Stimulated activated CD8-positive, alpha-beta memory T cell treated with anti-CD3 and anti-CD28 coated beads, Interleukin-12 subunit alpha, Interleukin-12 subunit beta, amount 100 ng/mL, for 24 hours (primary cell): ENCODE data around the gene ZFHX2.

Experiments
- DNase-seq: peaks from one replicate; pipeline ENCODE4 v3.0.0-alpha.2; 2020; ENCODE audit errors: extremely low read depth

The ZFHX2 gene

DNA sequence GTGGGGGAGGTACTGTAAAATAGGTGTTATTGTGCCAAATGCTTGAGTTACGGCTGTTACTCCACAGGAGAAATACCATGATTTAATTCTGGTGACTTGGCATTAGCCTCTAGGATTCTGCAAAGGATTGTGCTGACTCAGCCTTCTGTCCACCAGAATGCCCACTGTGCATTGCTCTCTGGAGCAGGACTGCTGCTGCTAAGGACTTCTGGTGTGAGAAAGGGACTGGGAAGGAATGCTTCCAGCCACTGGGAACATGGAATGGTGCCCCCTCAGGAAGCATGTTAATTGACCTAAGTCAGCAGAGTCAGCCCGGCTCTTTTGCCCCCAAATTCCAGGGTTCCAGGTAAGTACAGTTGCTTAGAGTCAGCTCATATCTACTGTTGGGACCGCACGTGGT, 32.9 kb downstream of the ZFHX2 start:
- no peak for DNase-seq

DNA sequence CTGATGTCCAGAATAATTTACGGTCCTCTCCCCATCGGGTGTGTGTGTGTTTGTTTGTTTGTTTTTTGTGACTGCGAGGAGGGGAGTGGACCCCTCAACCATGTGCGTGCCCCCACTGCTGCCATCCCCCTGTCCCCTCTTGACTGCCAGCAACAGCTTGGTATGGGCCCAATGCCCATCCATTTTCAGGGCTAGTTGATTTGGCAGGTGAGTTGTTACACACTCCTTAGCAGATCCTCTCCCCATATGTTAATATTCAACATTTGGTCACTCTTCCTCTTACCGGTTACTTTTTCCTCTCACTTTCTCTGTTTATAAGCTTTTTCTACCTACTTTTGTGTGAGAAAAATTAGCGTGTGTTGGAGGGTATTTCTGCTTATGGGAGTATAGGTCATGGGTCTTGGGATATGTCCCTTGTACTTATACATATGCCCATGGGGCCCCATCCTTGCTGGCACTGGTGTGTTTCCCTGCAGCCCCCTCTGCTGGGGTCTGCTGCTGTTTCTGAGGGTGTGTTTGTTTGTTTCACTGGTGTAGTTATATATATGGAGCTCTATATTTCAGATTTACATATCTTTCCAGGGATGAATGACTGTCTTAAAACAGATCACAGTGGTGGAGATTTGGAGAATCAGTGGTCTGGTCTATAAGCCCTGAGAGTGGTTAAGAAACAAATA, 33.8 kb downstream of the ZFHX2 start:
- no peak for DNase-seq

DNA sequence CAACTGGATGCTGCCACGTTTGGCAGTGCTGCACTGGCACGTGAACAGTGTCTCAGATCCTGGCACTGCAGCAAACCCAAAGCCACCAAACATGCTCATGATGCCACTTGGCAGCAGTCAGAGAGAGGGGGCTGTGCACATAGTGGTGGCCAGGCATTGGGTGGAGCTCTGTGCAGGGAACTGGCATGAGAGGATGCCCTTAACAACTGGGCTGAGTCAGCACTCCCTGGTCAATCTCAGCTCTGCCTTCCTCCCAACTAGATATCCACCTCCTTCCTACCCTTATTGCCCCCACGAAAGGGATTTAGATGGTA, 37.0 kb downstream of the ZFHX2 start:
- DNase-seq, result no peak

DNA sequence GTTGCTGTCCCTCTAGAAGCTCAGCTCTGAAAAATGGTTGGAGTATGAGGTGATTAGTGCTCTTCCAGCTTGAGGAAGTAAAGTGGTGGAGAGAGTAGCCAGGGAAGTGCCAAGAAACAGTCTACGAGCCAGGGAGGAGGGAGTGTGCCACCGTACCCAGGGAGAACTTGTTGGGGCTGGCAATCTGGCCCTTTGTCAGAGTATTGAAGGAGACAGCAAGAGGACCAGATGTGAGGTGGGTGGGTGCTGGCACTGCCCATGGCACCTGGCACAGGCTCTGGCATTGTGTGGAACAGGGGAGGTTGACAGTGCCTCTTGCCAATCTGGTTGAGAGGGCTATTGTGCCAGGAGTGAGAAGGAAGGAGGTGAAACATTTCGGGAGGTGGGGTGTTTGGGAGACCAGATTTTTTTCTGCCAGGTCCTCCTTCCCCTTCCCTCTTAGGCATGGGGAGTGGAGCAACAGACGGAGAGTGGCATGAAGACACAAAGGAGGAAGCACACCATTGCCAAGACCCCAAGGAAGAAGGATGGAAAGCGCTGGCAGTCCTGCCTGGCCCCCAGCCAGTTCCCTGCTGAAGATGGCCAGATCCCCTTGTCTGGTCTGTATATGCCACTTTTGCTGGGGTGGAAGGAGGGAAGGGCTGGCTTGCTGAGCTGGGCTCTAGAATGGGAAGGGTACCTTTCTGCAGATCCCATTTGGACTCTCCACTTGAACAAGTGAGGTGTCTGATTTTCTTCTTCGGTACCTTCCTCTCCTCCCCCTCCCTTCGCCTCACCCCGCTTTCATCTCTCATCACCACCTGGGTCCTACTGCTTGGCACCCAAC, 37.5 kb downstream of the ZFHX2 start:
- no peak for DNase-seq

DNA sequence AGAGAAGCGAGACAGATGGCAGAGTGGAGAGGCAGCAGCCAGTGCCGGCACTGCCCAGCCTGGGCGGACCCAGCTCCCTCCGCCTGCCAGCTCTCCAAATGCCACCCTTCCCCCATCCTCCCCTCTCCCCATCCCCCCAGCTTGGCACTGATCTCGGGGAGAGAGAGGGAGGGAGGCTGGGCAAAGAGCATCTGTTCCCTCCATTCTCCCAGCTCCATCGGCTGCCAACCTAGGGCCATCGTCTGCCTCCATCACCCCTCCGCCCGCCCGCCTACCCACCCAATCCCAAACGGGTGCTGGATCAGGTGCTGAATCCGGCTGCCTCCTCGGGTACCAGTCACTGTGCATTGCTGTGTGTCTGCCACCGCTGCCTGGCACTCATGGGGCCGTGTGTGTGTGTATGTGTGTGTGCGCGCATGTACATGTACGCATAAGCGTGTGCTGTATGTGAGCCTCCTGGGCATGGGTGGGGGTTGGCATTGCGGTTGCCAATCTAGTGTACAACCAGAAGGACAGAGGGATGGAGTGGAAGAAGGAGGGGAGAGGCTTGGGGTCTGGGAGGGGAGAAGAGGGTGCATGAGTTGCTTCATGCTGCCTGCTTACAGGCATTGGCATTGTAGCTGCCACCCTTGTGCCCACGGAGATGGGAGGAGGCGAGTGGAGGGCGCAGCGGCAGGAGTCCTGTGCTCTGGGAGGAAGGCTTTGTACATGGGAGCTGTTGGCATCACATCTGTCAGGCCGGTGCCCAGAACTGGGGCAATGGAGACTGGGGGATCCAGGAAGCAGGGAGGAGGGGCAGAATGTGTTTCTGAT, 38.4 kb downstream of the ZFHX2 start:
- no peak for DNase-seq

DNA sequence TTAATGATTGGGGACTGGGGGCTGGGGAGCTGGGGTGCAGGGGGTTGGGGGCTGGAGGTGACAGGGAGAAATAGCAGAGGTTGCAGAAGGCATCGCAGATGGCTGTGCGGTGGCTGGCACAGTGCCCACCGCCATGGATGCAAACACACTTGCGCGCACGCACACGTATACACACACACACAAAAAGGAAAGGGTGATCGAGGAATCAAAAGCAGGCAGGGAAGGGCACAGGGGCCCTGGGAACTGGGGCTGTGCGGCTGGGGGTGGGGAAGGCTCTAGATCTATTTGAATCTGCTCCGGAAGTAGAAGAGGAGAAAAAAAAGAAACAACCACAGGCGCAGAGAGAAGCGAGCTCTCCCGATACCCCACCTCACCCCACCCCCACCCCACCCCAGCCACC, 39.4 kb downstream of the ZFHX2 start:
- no peak for DNase-seq

DNA sequence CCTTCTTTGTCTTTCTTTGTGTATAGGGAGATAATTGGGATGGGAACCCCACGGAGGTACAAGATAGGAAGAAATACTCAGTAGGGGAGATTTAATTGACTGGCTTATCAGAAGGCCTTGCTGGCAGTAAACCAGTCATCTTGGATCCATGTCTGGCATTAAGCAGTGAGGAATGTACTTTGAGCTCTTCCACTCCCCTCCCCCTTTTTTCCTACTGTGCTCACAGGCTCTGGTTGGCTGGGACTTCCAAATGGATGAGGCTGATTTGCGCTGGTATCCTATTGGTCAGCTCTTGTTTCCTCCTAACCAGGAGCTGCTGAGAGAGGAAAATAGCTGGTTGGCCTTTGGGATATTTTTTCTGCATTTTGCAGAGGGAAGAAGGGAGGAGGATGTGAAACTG, 57.3 kb downstream of the ZFHX2 start:
- no peak for DNase-seq

DNA sequence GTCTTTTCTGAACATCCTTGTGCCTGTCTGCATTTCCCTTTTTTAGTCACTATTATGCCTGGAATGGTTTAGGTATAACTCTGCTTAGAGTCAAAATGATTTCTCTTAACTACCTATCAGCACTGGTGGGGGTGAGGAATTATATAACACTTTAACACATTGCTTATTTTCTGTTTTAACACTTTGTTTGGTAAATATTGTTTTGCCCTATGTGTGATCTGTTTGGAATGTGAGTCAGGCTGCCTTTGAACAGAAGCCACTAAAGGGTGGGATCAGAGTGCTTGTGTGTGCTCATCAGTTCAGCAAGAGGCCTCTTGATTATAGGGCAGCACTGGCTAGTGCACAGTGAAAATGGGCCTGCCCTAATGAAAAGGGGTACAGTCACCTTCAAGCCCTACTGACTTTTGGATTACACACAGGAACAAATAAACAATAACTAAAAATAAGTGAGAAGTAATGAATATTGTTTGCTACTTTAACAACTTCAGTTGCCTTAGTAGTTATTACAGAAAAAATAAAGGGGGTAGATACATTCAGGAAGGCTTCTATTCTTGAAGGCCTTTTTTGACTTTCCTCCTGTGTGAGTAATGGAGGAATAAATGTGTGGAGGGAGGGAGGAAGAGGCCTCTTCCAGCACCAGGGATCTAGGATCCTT, 58.8 kb downstream of the ZFHX2 start:
- no peak for DNase-seq

DNA sequence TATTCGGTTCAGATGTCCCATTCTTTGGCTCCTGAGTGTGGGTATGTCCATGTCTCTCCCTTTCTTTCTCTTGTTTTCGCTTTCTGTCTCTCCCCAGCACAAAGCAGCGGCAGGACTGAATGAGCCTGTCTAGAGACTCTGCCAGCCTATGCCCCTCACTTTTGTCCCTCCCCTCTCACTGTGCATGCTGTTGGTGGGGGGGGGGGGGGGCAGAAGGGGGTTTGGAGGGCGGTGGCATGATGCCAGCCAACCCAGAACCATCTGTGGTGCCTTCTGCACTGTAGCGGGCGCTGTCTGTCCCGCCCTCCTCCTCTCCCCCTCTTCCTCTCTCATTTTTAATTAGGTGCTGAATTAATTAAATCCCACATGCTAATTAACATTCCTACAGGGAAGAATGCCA, 64.3 kb downstream of the ZFHX2 start:
- no peak for DNase-seq

DNA sequence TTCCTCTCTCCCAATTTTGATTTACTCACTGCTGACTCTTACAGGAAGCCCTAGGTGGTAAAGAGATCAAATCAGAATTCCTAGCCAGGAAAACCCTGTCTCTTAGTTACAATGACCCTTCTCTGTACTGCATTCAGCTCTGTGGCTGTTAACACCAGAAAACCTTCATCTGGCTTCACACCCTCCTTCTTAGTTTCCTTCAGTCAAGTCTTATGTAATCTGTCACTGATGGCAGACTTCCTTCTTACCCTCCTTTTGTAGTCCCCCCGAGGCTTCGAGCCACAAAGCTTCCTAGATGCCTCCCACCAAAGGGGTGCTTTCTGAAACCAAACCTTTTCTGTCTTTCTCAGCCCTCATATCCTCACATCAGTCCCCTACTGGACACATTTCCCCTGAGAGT, 65.5 kb downstream of the ZFHX2 start:
- DNase-seq, result no peak

DNA sequence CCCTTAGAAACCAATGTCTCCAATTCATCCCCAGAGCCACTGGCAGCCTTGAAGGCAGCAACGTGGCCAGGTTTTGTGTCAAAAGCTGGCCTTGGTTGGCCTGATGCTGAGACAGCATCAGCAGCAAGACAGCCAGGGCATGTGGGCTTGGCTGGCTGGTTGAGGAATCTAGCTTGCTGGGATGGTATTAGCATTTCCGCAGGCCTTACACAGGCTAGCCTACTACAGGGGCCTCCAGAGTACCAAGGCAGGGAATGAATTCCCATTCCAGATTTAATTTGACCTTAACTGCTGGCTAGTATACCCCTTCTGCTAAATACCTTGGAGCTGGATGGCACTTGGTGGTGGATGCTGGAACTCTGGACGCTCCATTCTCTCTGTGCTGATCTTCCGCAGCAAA, 66.2 kb downstream of the ZFHX2 start:
- DNase-seq, result no peak

DNA sequence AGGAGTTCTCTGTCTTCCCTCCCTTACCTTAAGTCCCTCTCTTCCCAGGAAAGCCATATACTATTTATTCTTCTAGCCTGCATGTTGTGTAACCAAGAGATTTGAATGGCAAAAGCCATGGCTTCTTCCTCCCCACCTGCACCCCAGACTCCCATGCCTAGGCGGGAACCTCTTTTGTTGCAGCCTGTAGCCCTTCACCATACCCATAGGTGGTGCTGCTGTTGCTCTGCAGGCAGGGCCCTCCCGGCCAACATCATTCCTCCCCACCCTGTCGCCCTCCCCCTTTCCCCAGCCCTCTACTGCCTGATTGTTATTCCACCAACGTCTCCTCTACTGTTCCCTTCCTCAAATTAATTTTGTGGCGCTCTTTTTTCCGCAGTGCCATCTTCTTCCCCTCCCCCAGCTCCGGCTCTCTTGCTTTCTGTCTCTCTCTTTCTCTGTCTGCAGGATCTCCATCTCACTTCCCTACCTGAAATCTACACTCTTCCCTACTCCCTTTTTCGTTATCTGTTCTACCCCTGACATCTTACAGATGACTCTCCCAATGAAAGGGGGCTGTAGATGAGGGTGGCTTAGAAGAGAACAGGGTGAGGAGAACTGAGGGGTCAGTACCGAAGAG, 68.2 kb downstream of the ZFHX2 start:
- no peak for DNase-seq

DNA sequence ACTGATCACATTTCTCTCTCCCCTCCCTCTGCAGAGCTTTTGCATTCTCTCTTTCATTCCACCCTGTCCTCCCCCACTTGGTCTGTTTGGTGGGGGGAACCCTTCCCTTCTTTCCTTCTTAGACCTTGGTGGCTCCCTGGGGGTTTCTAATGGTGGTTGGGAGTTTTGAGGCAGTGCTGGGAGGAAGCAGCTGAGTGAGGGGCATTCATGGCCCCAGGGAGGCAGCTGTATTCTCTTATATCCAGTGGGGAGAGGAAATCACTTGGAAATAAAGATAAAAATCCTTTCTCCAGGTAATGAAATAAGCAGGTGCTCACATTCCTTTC, 68.8 kb downstream of the ZFHX2 start:
- no peak for DNase-seq

DNA sequence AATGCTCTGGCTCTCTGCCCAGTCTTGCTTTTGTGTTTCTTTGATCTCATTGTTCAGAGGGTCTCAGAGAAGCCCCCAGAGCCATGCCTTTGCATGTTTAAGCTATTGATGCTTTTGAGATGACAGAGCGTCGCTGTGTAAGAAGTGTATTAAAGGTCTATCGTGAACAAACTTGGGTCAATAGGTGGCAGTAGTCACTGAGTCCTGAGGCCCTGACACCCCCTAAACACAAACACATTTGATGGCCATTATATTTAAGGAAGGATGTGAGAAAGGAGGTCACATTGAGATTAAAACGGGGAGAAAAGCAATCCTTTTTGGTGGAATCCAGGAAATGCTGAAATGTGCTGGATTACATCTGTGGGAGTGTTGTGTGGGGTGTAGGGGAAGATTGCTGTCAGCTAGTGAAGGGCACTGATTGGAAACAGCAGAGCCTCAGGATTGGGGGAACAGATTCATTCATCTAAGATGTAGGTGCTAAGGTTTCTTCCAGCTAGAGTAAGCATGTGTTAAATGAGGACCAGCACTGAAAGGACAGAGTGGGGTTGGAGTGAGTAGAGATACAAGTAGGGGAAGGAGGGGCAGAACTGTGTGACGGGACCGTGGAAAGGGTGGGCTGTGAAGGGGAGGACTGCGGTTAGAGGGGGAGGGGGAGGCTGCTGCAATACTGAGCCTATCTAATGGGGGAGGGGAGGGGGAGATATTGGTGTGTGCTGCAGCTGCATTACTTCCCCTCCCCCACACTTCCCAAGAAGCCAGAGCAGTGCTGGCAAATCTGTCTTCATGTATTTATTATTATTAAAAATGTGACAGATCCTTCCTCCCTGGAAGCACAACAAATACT, 69.4 kb downstream of the ZFHX2 start:
- DNase-seq, result no peak

DNA sequence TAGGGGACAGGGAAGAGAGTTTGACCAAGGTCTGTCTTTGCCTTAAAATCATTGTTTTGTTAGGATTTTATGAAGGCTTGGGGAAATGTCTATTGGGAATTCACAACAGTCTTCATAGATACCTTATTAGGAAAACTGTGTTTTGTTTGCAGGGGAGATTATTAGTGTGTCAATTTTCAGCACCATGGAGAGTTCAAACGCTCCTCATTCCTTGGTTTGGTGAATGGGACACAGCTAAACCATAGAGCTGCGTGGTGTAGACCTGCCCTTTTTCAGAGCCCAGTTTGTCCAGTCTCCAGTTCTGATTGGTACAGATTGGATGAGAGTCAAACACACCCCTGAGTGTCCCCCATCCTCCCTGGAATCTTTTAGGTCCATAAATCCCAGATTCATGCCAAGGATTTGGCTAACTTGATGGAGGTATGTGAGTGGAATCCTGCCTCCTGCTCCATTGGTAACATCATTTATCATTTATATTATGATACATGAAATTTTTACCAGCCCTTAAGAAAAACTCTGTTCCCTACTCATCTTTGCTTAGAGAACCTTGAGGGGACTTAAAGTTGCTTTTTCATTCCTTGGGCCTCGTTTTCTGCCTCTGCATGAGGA, 70.1 kb downstream of the ZFHX2 start:
- no peak for DNase-seq

DNA sequence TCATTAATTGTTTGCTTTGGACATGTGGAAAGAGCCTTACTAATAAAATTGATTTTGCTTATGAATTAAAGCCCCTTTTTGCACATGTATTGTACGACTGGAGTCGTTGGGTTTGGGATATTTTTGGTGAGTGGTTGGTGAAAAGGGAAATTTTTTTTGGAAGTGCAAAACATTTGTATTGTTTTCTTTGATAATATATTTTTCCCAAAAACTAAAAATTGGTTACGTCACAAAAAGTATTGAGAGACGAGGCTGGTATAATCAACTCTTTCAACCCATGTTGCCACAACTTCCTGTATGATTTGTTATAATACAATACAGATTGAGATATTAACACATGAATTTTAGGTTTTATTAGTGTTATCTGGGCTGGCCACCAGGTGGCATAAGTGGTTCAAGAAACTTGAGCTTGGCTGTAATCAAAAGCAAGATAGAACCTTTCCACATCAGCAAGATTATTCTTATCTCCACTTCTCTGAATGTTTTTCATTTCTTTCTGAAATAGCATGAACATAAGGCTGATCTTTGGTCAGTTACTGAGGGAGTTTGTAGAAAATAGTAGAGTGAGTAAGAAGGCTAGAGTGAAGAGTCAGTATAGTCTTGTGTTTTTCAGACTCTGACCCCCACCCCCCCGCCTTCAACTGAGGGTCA, 73.3 kb downstream of the ZFHX2 start:
- no peak for DNase-seq

DNA sequence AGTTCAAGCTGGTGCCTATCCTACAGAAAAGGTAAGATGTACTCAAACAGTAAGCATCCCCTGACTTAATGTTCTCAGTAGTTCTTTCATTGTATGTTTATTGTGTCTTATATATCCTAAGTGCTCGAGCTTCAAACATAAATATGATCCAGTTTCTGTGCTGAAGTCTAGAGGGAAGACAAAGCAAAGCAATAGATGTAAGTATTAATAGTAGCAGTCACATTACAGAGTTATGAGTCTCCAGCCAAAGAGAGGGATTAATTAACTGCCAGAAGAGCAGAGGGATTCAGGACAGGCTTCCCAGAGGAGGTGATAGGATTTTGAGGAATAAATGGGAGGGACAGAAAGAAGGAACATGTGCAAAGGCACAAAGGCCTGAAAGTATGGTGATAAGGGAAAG, 80.6 kb downstream of the ZFHX2 start:
- DNase-seq, result no peak
